Chondrocyte (in vitro differentiated cells): Measurements from ENCODE around the gene SPG21. TPM values are rescaled to one million over a fixed set of nuclear protein-coding genes. Genes with fewer than 3 reads are reported as not detected.

ENCODE experiments used
- DNase-seq: peaks from one replicate; pipeline ENCODE4 v3.0.0; 2021; ENCODE audit warnings: mixed read lengths, low spot score
- H3K27ac Mint-ChIP-seq: one replicate; pipeline ENCODE4 v1.8.0; 2021; ENCODE audit warnings: mild to moderate bottlenecking, moderate library complexity, mixed read lengths; ENCODE audit not compliant: unreplicated experiment
- H3K27me3 Mint-ChIP-seq: 2 replicates; pipeline ENCODE4 v1.8.0; 2021; ENCODE audit warnings: low read depth, mixed read lengths
- H3K36me3 Mint-ChIP-seq: 2 replicates; pipeline ENCODE4 v1.8.0; 2021; ENCODE audit warnings: low read depth, mixed read lengths
- H3K4me1 Mint-ChIP-seq: 2 replicates; pipeline ENCODE4 v1.8.0; 2021; ENCODE audit warnings: low read depth, mild to moderate bottlenecking, mixed read lengths
- H3K4me3 Mint-ChIP-seq: one replicate; pipeline ENCODE4 v1.8.0; 2021; ENCODE audit warnings: mild to moderate bottlenecking, moderate library complexity, mixed read lengths; ENCODE audit not compliant: unreplicated experiment
- H3K9me3 Mint-ChIP-seq: 2 replicates; pipeline ENCODE4 v1.8.0; 2021; ENCODE audit warnings: low read depth, mixed read lengths
- total RNA-seq: library from RNA; stranded (reverse); gene quantifications from 3 replicates; pipeline ENCODE4 v1.2.1, GENCODE V29; 2021
- TF ChIP-seq, protein P1 (sequence below): fragments of 200-600 bp; sonication (generic); IDR thresholded peaks from 2 replicates; pipeline ENCODE4 v1.5.0; 2021; ENCODE audit warnings: antibody characterized with exemption, mild to moderate bottlenecking, moderate library complexity

The SPG21 gene
- total RNA-seq, 1 donor from 2014 or later, result 80.5 TPM

DNA sequence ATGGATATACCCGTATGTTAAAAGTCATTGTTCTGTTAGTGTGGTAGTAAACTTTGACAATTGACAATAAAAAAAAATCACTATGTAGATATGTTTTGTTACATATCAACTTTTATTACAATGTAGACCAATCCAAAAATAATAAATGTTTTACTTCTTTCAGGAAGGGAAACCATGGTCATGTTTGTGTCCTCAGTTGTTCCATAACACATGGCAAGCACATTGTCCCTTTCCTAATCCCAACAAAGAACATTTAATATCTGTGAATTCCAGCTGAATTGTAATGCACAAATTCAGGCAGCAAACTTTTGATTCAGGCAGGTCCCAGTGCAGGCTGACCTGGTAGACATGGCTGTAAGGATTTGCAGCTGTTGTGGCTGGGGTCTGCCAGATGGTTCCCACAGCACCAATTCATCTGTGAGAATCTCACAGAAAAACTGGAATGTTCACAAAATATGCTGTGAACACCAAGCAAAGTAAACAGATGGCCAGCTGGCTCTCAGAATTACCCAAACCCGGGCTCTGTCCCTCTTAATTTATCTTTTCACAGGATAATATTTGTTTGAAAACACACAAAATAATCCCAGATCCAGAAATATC, 1.9 kb upstream of the SPG21 start:
- H3K36me3 Mint-ChIP-seq, result no peaks in the 10 kb centered on the region
- TF ChIP-seq, protein P1, sequence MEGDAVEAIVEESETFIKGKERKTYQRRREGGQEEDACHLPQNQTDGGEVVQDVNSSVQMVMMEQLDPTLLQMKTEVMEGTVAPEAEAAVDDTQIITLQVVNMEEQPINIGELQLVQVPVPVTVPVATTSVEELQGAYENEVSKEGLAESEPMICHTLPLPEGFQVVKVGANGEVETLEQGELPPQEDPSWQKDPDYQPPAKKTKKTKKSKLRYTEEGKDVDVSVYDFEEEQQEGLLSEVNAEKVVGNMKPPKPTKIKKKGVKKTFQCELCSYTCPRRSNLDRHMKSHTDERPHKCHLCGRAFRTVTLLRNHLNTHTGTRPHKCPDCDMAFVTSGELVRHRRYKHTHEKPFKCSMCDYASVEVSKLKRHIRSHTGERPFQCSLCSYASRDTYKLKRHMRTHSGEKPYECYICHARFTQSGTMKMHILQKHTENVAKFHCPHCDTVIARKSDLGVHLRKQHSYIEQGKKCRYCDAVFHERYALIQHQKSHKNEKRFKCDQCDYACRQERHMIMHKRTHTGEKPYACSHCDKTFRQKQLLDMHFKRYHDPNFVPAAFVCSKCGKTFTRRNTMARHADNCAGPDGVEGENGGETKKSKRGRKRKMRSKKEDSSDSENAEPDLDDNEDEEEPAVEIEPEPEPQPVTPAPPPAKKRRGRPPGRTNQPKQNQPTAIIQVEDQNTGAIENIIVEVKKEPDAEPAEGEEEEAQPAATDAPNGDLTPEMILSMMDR, result no peak
- peak overlapping the region; percentile 32 for H3K27ac Mint-ChIP-seq
- H3K4me3 Mint-ChIP-seq, result no peak overlapping the region
- no peaks in the 10 kb centered on the region for H3K9me3 Mint-ChIP-seq
- no peak for DNase-seq
- peaks cover 39% of the 10 kb centered on the region for H3K4me1 Mint-ChIP-seq
- no peaks in the 10 kb centered on the region for H3K27me3 Mint-ChIP-seq

DNA sequence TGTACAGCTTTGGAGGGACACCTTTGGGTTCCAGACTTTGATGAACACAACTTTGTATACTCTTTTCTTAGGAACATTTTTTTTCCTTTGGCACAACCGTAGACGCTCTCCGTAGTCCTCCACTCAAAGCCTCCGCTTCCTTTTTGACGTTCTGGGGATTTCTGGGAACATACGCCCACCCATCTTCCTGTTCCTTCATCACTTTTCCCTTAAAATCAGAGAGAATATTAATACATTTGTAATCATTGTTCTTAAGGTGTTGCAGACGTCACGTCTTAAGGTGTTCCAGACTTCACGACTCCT, 405 bp upstream of the SPG21 start:
- peaks cover 47% of the 10 kb centered on the region for H3K4me1 Mint-ChIP-seq
- peak overlapping the region; percentile 93 for H3K27ac Mint-ChIP-seq
- DNase-seq, result no peak
- TF ChIP-seq, protein P1, result no peak
- H3K9me3 Mint-ChIP-seq, result no peaks in the 10 kb centered on the region
- H3K36me3 Mint-ChIP-seq, result no peaks in the 10 kb centered on the region
- H3K27me3 Mint-ChIP-seq, result no peaks in the 10 kb centered on the region
- peak overlapping the region; percentile 96 for H3K4me3 Mint-ChIP-seq

DNA sequence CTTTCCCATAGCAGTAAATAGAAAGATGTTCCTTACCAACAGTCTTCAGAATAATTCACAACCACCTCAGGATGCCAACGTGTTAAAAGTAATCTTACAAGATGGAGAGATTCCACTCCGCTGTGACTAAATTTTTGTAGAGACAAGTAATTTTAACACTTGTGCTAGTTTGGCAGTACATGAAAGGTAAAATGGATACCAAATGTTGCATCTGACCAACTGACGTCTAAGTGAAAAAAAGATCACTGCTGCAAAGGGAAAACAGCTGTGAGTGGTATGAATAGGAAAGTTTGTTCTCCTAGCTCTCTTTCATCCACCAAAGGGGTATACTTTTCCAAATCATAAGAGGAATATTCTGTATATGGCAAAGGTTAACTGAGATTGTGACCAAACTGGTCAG, 2.6 kb downstream of the SPG21 start:
- TF ChIP-seq, protein P1, result no peak
- H3K4me1 Mint-ChIP-seq, result peaks cover 49% of the 10 kb centered on the region
- no peak overlapping the region for H3K4me3 Mint-ChIP-seq
- H3K9me3 Mint-ChIP-seq, result no peaks in the 10 kb centered on the region
- H3K27me3 Mint-ChIP-seq, result no peaks in the 10 kb centered on the region
- no peak for DNase-seq
- H3K36me3 Mint-ChIP-seq, result no peaks in the 10 kb centered on the region
- peak overlapping the region; percentile 4 for H3K27ac Mint-ChIP-seq

DNA sequence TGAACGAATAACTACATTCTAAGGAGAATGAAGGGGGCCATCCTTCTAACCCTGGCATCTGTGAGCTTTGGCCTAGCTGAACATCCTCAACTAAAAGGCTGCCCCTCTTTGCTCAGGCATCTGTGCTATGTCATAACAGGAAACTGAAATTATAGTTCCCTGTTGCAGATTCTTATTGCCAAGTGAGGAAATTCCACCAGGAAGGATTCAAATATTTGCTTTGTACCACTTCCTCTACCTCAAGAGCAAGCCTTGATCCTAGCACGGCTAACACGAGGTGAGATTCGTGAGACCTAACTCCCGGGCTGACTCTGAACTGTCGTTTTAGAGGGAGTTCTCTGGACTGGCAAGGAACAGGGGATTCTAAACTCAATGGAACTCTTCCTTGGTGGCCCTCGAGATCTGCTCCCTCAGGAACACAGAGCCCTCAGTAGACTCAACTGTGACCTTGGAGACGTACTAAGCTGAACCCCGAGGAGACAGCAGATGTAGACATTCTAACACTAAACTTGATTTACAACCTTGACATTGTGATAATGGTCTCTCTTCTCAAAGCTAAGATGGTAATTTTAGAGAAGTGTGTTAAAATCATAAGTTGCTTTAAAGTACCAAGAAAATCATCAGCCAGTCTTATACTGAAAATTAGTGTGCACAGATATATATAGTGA, 4.2 kb downstream of the SPG21 start:
- Mint-ChIP-seq H3K4me3 (peak overlapping the region; percentile 31), H3K4me1 (peaks cover 45% of the 10 kb centered on the region), H3K27ac (peak overlapping the region; percentile 56), H3K27me3 (no peaks in the 10 kb centered on the region), H3K36me3 (peaks cover 5% of the 10 kb centered on the region), H3K9me3 (no peaks in the 10 kb centered on the region)
- TF ChIP-seq, protein P1, result no peak
- DNase-seq, result no peak

DNA sequence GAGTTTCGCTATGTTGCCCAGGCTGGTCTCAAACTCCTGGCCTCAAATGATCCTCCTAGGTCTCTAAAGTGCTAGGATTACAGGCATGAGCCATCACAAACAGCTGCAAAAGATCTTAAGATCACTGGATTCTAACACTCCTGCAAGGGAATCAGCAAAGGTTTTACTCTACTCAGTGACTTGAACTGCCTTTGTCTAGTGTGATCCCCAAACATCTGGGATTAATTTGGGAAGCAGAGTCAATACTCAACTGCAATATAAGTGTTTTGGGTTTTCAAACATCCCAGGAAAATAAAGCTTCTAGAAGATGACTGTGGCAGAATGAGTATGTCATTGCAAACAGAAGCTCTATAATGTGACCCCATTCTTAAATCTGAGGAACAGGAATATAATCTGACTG, 7.2 kb downstream of the SPG21 start:
- no peak for DNase-seq
- no peaks in the 10 kb centered on the region for H3K9me3 Mint-ChIP-seq
- H3K27ac Mint-ChIP-seq, result no peak overlapping the region

More for the DNA sequence above, 7.2 kb downstream of the SPG21 start:
- H3K4me3 Mint-ChIP-seq, result no peak overlapping the region
- TF ChIP-seq, protein P1, result no peak
- peaks cover 17% of the 10 kb centered on the region for H3K36me3 Mint-ChIP-seq
- H3K4me1 Mint-ChIP-seq, result peaks cover 23% of the 10 kb centered on the region
- no peaks in the 10 kb centered on the region for H3K27me3 Mint-ChIP-seq
